ENCODE results near the gene PPP1CC.
"Not testable (repeated sequence)": the region's sequence is repeated elsewhere in the genome, so short reads cannot be mapped to it uniquely, and the experiment has no call there.

The PPP1CC gene

DNA sequence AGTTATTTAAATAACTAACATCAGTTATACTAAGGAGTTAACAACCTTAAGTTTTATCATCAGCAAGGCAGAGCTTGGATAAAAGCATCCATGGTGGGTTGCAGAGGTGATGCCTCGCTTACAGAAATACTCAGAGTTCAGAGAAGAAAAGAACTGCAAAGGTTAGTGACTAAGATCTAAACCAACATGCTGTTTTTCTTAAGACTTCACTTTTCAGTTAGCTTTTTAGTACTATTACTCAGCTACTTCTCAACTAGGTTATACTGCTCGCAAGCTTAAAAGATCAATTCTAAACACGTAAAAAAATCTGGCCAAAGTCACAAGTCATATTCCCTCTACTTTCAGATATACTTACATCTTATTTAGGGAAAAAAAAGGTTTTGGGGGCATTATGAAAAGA, 2.8 kb downstream of the PPP1CC start:
- Histone ChIP-seq H3K9me3 (ENCODE audit: control insufficient read depth in 2 of 2, low read length in 2 of 2) (no peaks in the 10 kb centered on the region), H3K4me3 (ENCODE audit: low read length in 2 of 2) (peak overlapping the region in 1 of 2 donors; percentile 40), H3K27ac (ENCODE audit: low read length) (no peak overlapping the region), H3K9ac (ENCODE audit: low read length in 2 of 2) (no peak overlapping the region), H3K27me3 (ENCODE audit: control insufficient read depth in 1 of 2, insufficient read depth in 2 of 2, low read length in 2 of 2) (no peaks in the 10 kb centered on the region), H3K36me3 (ENCODE audit: control insufficient read depth in 2 of 2, insufficient read depth in 2 of 2, low read length in 2 of 2) (no peaks in the 10 kb centered on the region), H3K4me1 (ENCODE audit: control insufficient read depth, insufficient read depth, low read length) (peaks cover 26% of the 10 kb centered on the region)

- Histone ChIP-seq H3K9me3 (ENCODE audit: control insufficient read depth in 2 of 2, low read length in 2 of 2) (no peaks in the 10 kb centered on the region), H3K36me3 (ENCODE audit: control insufficient read depth in 2 of 2, insufficient read depth in 2 of 2, low read length in 2 of 2) (no peaks in the 10 kb centered on the region), H3K27ac (ENCODE audit: low read length) (no peak overlapping the region), H3K4me1 (ENCODE audit: control insufficient read depth, insufficient read depth, low read length) (peaks cover 22% of the 10 kb centered on the region), H3K27me3 (ENCODE audit: control insufficient read depth in 1 of 2, insufficient read depth in 2 of 2, low read length in 2 of 2) (no peaks in the 10 kb centered on the region), H3K4me3 (ENCODE audit: low read length in 2 of 2) (peak overlapping the region in 1 of 2 donors; percentile 40), H3K9ac (ENCODE audit: low read length in 2 of 2) (no peak overlapping the region)
Observed at GRCh38 chr12:110739488-110739887, 3.2 kb downstream of the PPP1CC start.

DNA sequence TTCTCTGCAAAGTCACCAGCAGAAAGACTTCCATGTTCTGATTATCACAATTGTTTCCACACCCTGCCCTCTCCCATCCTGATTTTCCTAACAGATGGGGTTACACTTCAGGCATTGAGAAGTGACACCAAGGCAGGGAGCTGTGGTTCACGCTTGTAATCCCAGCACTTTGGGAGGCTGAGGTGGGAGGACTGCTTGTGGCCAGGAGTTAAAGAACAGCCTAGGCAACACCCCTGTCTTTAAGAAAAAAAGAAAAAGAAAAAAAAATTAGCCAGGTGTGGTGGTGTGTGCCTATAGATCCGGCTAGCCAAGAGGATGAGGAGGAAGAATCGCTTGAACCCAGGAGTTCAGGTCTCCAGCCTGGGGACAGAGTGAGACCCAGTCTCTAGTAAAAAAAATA, 5.2 kb downstream of the PPP1CC start:
- H3K4me3 ChIP-seq (ENCODE audit: low read length in 2 of 2) = no peak overlapping the region
- H3K9ac ChIP-seq (ENCODE audit: low read length in 2 of 2) = no peak overlapping the region
- no peaks in the 10 kb centered on the region for H3K27me3 ChIP-seq (ENCODE audit: control insufficient read depth in 1 of 2, insufficient read depth in 2 of 2, low read length in 2 of 2)
- H3K36me3 ChIP-seq (ENCODE audit: control insufficient read depth in 2 of 2, insufficient read depth in 2 of 2, low read length in 2 of 2) = no peaks in the 10 kb centered on the region
- H3K4me1 ChIP-seq (ENCODE audit: control insufficient read depth, insufficient read depth, low read length) = peaks cover 23% of the 10 kb centered on the region
- H3K27ac ChIP-seq (ENCODE audit: low read length) = no peak overlapping the region
- no peaks in the 10 kb centered on the region for H3K9me3 ChIP-seq (ENCODE audit: control insufficient read depth in 2 of 2, low read length in 2 of 2)

- H3K27ac ChIP-seq (ENCODE audit: low read length) = not testable (repeated sequence)
- peaks cover 25% of the 10 kb centered on the region for H3K4me1 ChIP-seq (ENCODE audit: control insufficient read depth, insufficient read depth, low read length)
Observed at GRCh38 chr12:110737016-110737415, 5.7 kb downstream of the PPP1CC start.

GRCh38 chr12:110733900-110734299, 8.8 kb downstream of the PPP1CC start:
- no peaks in the 10 kb centered on the region for H3K9me3 ChIP-seq (ENCODE audit: control insufficient read depth in 2 of 2, low read length in 2 of 2)
- H3K36me3 ChIP-seq (ENCODE audit: control insufficient read depth in 2 of 2, insufficient read depth in 2 of 2, low read length in 2 of 2) = peaks cover 13 to 18% of the 10 kb centered on the region in 2 donors
- H3K27me3 ChIP-seq (ENCODE audit: control insufficient read depth in 1 of 2, insufficient read depth in 2 of 2, low read length in 2 of 2) = no peaks in the 10 kb centered on the region
- H3K4me1 ChIP-seq (ENCODE audit: control insufficient read depth, insufficient read depth, low read length) = peaks cover 23% of the 10 kb centered on the region
- peak overlapping the region in 1 of 2 donors; percentile 22 for H3K4me3 ChIP-seq (ENCODE audit: low read length in 2 of 2)
- H3K27ac ChIP-seq (ENCODE audit: low read length) = no peak overlapping the region
- H3K9ac ChIP-seq (ENCODE audit: low read length in 2 of 2) = no peak overlapping the region

More at GRCh38 chr12:110737016-110737415, 5.7 kb downstream of the PPP1CC start:
- not testable (repeated sequence) for H3K36me3 ChIP-seq (ENCODE audit: control insufficient read depth in 2 of 2, insufficient read depth in 2 of 2, low read length in 2 of 2); H3K27me3 ChIP-seq (ENCODE audit: control insufficient read depth in 1 of 2, insufficient read depth in 2 of 2, low read length in 2 of 2); H3K9ac ChIP-seq (ENCODE audit: low read length in 2 of 2); H3K4me3 ChIP-seq (ENCODE audit: low read length in 2 of 2); H3K9me3 ChIP-seq (ENCODE audit: control insufficient read depth in 2 of 2, low read length in 2 of 2)

DNA sequence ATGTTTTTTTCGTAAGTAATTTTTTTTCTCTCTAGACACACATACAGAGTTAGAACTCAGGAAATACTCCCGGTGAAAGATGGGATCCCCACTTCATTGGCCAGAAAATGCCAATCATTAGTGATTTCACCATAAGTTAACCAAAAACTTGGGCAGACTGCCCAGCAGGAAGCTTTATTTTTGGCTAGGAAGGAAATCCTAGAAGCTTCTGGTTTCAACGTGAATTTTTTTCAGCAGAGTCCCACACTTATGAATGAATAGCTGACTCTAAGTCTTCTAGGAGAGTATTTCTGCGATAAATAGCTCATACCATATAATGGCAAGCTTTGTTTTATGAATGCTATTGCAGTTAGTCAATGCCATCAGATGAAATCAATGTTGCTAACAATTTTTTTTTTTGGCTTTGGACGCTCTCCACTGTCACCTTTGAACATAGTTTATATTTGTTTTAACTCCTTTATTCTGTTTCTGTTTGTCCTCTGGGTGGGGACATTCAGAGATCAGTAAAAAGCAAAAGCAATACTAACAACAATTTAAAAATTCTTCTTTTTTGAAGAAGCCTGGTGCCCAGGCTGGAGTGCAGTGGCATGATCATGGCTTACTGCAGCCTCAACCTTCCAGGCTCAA, 9.5 kb downstream of the PPP1CC start:
- H3K36me3 ChIP-seq (ENCODE audit: control insufficient read depth in 2 of 2, insufficient read depth in 2 of 2, low read length in 2 of 2) = peaks cover 18 to 23% of the 10 kb centered on the region in 2 donors
- H3K9me3 ChIP-seq (ENCODE audit: control insufficient read depth in 2 of 2, low read length in 2 of 2) = no peaks in the 10 kb centered on the region
- H3K27me3 ChIP-seq (ENCODE audit: control insufficient read depth in 1 of 2, insufficient read depth in 2 of 2, low read length in 2 of 2) = no peaks in the 10 kb centered on the region
- H3K4me3 ChIP-seq (ENCODE audit: low read length in 2 of 2) = no peak overlapping the region
- no peak overlapping the region for H3K9ac ChIP-seq (ENCODE audit: low read length in 2 of 2)
- no peak overlapping the region for H3K27ac ChIP-seq (ENCODE audit: low read length)
- H3K4me1 ChIP-seq (ENCODE audit: control insufficient read depth, insufficient read depth, low read length) = peaks cover 16% of the 10 kb centered on the region

- H3K36me3 ChIP-seq (ENCODE audit: control insufficient read depth in 2 of 2, insufficient read depth in 2 of 2, low read length in 2 of 2) = peaks cover 18 to 26% of the 10 kb centered on the region in 2 donors
Observed at GRCh38 chr12:110732572-110732971, 10.1 kb downstream of the PPP1CC start.

GRCh38 chr12:110731479-110731878, 11.2 kb downstream of the PPP1CC start:
- Histone ChIP-seq H3K9me3 (ENCODE audit: control insufficient read depth in 2 of 2, low read length in 2 of 2) (no peaks in the 10 kb centered on the region), H3K9ac (ENCODE audit: low read length in 2 of 2) (no peak overlapping the region), H3K27me3 (ENCODE audit: control insufficient read depth in 1 of 2, insufficient read depth in 2 of 2, low read length in 2 of 2) (no peaks in the 10 kb centered on the region), H3K36me3 (ENCODE audit: control insufficient read depth in 2 of 2, insufficient read depth in 2 of 2, low read length in 2 of 2) (peaks cover 21 to 30% of the 10 kb centered on the region in 2 donors), H3K27ac (ENCODE audit: low read length) (no peak overlapping the region), H3K4me1 (ENCODE audit: control insufficient read depth, insufficient read depth, low read length) (peaks cover 16% of the 10 kb centered on the region), H3K4me3 (ENCODE audit: low read length in 2 of 2) (no peak overlapping the region)

More at GRCh38 chr12:110732572-110732971, 10.1 kb downstream of the PPP1CC start:
- no peak overlapping the region for H3K9ac ChIP-seq (ENCODE audit: low read length in 2 of 2)
- H3K4me3 ChIP-seq (ENCODE audit: low read length in 2 of 2) = no peak overlapping the region
- peaks cover 16% of the 10 kb centered on the region for H3K4me1 ChIP-seq (ENCODE audit: control insufficient read depth, insufficient read depth, low read length)
- H3K9me3 ChIP-seq (ENCODE audit: control insufficient read depth in 2 of 2, low read length in 2 of 2) = no peaks in the 10 kb centered on the region
- no peaks in the 10 kb centered on the region for H3K27me3 ChIP-seq (ENCODE audit: control insufficient read depth in 1 of 2, insufficient read depth in 2 of 2, low read length in 2 of 2)
- H3K27ac ChIP-seq (ENCODE audit: low read length) = no peak overlapping the region

DNA sequence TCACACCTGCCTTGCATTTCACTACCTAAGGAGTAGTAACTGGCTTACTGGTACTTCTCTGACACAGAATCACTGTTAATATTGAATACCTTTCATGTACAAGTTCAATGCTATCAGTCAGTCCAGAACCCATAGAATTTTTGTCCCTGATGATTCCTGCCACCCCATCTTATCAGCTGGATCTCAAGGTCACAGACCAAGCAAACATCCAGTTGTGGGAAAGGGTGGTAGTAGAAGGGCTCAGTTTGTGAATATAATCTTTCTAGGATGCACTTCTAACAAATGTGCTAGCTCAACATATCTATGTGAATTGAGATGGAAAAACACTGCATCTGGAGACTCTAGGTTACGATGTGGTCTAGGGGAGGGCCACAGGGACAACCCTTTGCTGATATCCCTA, 14.1 kb downstream of the PPP1CC start:
- Histone ChIP-seq H3K27me3 (ENCODE audit: control insufficient read depth in 1 of 2, insufficient read depth in 2 of 2, low read length in 2 of 2) (no peaks in the 10 kb centered on the region), H3K36me3 (ENCODE audit: control insufficient read depth in 2 of 2, insufficient read depth in 2 of 2, low read length in 2 of 2) (peaks cover 31 to 45% of the 10 kb centered on the region in 2 donors), H3K27ac (ENCODE audit: low read length) (no peak overlapping the region), H3K4me3 (ENCODE audit: low read length in 2 of 2) (no peak overlapping the region), H3K9ac (ENCODE audit: low read length in 2 of 2) (no peak overlapping the region), H3K9me3 (ENCODE audit: control insufficient read depth in 2 of 2, low read length in 2 of 2) (no peaks in the 10 kb centered on the region), H3K4me1 (ENCODE audit: control insufficient read depth, insufficient read depth, low read length) (peaks cover 11% of the 10 kb centered on the region)

DNA sequence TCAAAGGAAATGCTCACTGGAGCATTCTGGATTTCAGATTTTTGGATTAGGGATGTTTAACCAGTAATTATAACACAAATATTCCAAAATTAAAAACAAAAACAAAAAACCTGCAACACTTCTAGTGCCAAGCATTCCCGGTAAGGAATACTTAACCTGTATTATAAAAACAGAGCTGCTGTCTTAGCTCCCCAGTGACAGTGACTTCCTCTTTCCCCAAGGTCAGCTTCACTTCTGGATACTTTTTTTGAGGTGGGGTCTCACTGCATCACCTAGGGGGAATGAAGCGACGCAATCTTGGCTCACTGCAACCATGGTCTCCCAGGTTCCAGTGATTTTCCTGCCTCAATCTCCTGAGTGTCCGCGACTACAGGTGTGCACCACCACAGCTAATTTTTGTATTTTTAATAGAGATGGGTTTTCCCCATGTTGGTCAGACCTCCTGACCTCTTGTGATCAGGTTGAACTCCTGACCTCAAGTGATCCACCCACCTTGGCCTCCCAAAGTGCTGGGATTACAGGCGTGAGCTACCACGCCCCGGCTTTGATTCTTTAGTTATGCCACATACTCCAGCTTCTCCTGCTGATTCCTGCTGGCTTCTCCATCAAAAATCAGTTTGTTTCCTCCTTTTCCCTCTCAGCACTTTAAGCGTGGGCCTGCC, 15.9 kb downstream of the PPP1CC start:
- H3K9ac ChIP-seq (ENCODE audit: low read length in 2 of 2) = no peak overlapping the region
- H3K36me3 ChIP-seq (ENCODE audit: control insufficient read depth in 2 of 2, insufficient read depth in 2 of 2, low read length in 2 of 2) = peaks cover 42 to 58% of the 10 kb centered on the region in 2 donors
- H3K4me1 ChIP-seq (ENCODE audit: control insufficient read depth, insufficient read depth, low read length) = peaks cover under 1% of the 10 kb centered on the region
- no peak overlapping the region for H3K27ac ChIP-seq (ENCODE audit: low read length)
- no peak overlapping the region for H3K4me3 ChIP-seq (ENCODE audit: low read length in 2 of 2)
- H3K9me3 ChIP-seq (ENCODE audit: control insufficient read depth in 2 of 2, low read length in 2 of 2) = no peaks in the 10 kb centered on the region
- no peaks in the 10 kb centered on the region for H3K27me3 ChIP-seq (ENCODE audit: control insufficient read depth in 1 of 2, insufficient read depth in 2 of 2, low read length in 2 of 2)

- no peaks in the 10 kb centered on the region for H3K4me1 ChIP-seq (ENCODE audit: control insufficient read depth, insufficient read depth, low read length)
- H3K9me3 ChIP-seq (ENCODE audit: control insufficient read depth in 2 of 2, low read length in 2 of 2) = no peaks in the 10 kb centered on the region
- H3K27ac ChIP-seq (ENCODE audit: low read length) = no peak overlapping the region
- peaks cover 39 to 57% of the 10 kb centered on the region in 2 donors for H3K36me3 ChIP-seq (ENCODE audit: control insufficient read depth in 2 of 2, insufficient read depth in 2 of 2, low read length in 2 of 2)
- H3K9ac ChIP-seq (ENCODE audit: low read length in 2 of 2) = no peak overlapping the region
- no peak overlapping the region for H3K4me3 ChIP-seq (ENCODE audit: low read length in 2 of 2)
- no peaks in the 10 kb centered on the region for H3K27me3 ChIP-seq (ENCODE audit: control insufficient read depth in 1 of 2, insufficient read depth in 2 of 2, low read length in 2 of 2)
Observed at GRCh38 chr12:110726028-110726427, 16.7 kb downstream of the PPP1CC start.

Measured in stomach smooth muscle (tissue), 2 donors.